ENCODE results near the gene NOL9.
"Not testable (repeated sequence)": the region's sequence is repeated elsewhere in the genome, so short reads cannot be mapped to it uniquely, and the experiment has no call there.

Gene NOL9

GRCh38 chr1:6570987-6571386 is 16.7 kb upstream of the NOL9 start:
- DNase-seq, result no peak

- DNase-seq, result no peak
These were observed 15.8 kb upstream of the NOL9 start for GRCh38 chr1:6570100-6570499.

- no peak for DNase-seq
These were observed 14.7 kb upstream of the NOL9 start for GRCh38 chr1:6569033-6569432.

- no peak for DNase-seq
These were observed 6.0 kb upstream of the NOL9 start for GRCh38 chr1:6560267-6560666.

GRCh38 chr1:6559161-6559560 is 4.8 kb upstream of the NOL9 start:
- DNase-seq, result not testable (repeated sequence)

GRCh38 chr1:6557597-6557996 is 3.3 kb upstream of the NOL9 start:
- DNase-seq, result no peak

GRCh38 chr1:6554907-6555778 is 830 bp upstream of the NOL9 start, which contains the start of gene TAS1R1:
TAS1R1 (plus strand) TSS chr1:6555307; CDS start chr1:6555374, 67 bp downstream.
- DNase-seq, result no peak

- no peak for DNase-seq
These were observed 7.0 kb downstream of the NOL9 start for GRCh38 chr1:6547301-6547700.

GRCh38 chr1:6546326-6546725 is 8.0 kb downstream of the NOL9 start:
- no peak for DNase-seq

GRCh38 chr1:6545276-6546112 is 8.8 kb downstream of the NOL9 start:
- DNase-seq, result no peak

GRCh38 chr1:6544831-6545230 is 9.5 kb downstream of the NOL9 start:
- DNase-seq, result no peak

GRCh38 chr1:6538956-6539355 is 15.4 kb downstream of the NOL9 start:
- no peak for DNase-seq

- no peak for DNase-seq
These were observed 18.0 kb downstream of the NOL9 start for GRCh38 chr1:6536291-6536690.

- DNase-seq, result no peak
These were observed 19.1 kb downstream of the NOL9 start for GRCh38 chr1:6535214-6535613.

GRCh38 chr1:6534248-6534822 is 20.0 kb downstream of the NOL9 start:
- no peak for DNase-seq

- no peak for DNase-seq
These were observed 22.3 kb downstream of the NOL9 start for GRCh38 chr1:6531996-6532395.

- no peak for DNase-seq
These were observed 23.7 kb downstream of the NOL9 start for GRCh38 chr1:6530504-6531160.

GRCh38 chr1:6528492-6528891 is 25.8 kb downstream of the NOL9 start:
- no peak for DNase-seq

GRCh38 chr1:6526316-6526715 is 28.0 kb downstream of the NOL9 start:
- DNase-seq, result no peak

GRCh38 chr1:6523566-6523965 is 30.7 kb downstream of the NOL9 start:
- peak; percentile 30 to 42 for DNase-seq

- no peak for DNase-seq
These were observed 32.8 kb downstream of the NOL9 start for GRCh38 chr1:6521536-6521935.

GRCh38 chr1:6519935-6520671 is 34.2 kb downstream of the NOL9 start:
- no peak for DNase-seq

Measured in AML-193 (cell line).